Tibial nerve (tissue), 4 donors: Measurements from ENCODE around the gene GHRL. TPM values are rescaled to one million over a fixed set of nuclear protein-coding genes. Genes with fewer than 3 reads are reported as not detected.
A peak's percentile ranks its signal among the peaks of the same experiment; 100 is the strongest.

Experiments
- DNase-seq, 2 donors: peaks; one replicate each; pipeline ENCODE4 v3.0.0-alpha.2; 2019; ENCODE audit warnings: low spot score in 2 of 2
- H3K27ac ChIP-seq, 4 donors: fragments of 200-600 bp; sonication (generic) in 3 of 4; one replicate each; pipeline ENCODE4 v1.5.1; 2017 to 2019; ENCODE audit warnings: mild to moderate bottlenecking in 1 of 4
- H3K27me3 ChIP-seq, 2 donors: fragments of 200-600 bp; sonication (generic) in 1 of 2; one replicate each; pipeline versions ENCODE4 v1.5.1 to v1.6.0; 2017 to 2019
- H3K36me3 ChIP-seq, 3 donors: fragments of 200-600 bp; sonication (generic); one replicate each; pipeline ENCODE4 v1.5.1; 2018 to 2019
- H3K4me1 ChIP-seq, 4 donors: fragments of 200-600 bp; sonication (generic) in 3 of 4; one replicate each; pipeline ENCODE4 v1.5.1; 2017 to 2019
- H3K4me3 ChIP-seq, 4 donors: fragments of 200-600 bp; sonication (generic) in 3 of 4; one replicate each; pipeline ENCODE4 v1.5.1; 2017 to 2019; ENCODE audit warnings: mild to moderate bottlenecking in 1 of 4, moderate library complexity in 1 of 4
- H3K9me3 ChIP-seq, 4 donors: fragments of 200-600 bp; sonication (generic) in 3 of 4; one replicate each; pipeline ENCODE4 v1.5.1; 2017 to 2019
- EP300 ChIP-seq, 2 donors: sonication (generic); formaldehyde crosslinking; IDR thresholded peaks; one replicate each; pipeline ENCODE4 v1.6.1; 2017; ENCODE audit warnings: antibody characterized with exemption in 2 of 2, mild to moderate bottlenecking in 1 of 2
- POLR2A ChIP-seq, 2 donors: fragments of 450-650 bp; IDR thresholded peaks; one replicate each; pipeline ENCODE4 v1.6.1; 2017; ENCODE audit warnings: antibody characterized with exemption in 2 of 2, mild to moderate bottlenecking in 2 of 2, moderate library complexity in 2 of 2
- WGBS, 2 donors: methylation state at CpG; one replicate each; pipeline ENCODE4 v1.1.5; 2018; 5-methylcytosine and 5-hydroxymethylcytosine counted together
- total RNA-seq, 4 donors: library from RNA; depleted of rRNA; stranded (reverse); fragments of >200 nt; gene quantifications; one replicate each; pipeline ENCODE4 v1.1.0, GENCODE V29; 2016
- TF ChIP-seq, protein P1 (sequence below), 5 experiments: fragments of 200-600 bp in 3 of 5; fragments of 450-650 bp in 2 of 5; sonication (generic) in 3 of 5; IDR thresholded peaks; one replicate each; pipeline ENCODE4 v1.5.1; 2016 to 2019; ENCODE audit warnings: antibody characterized with exemption in 5 of 5, mild to moderate bottlenecking in 3 of 5, moderate library complexity in 2 of 5

Gene GHRL
- total RNA-seq, 4 donors from 2014 or later: 0.60 to 3.7 (median 2.9) TPM; not detected in 1

DNA sequence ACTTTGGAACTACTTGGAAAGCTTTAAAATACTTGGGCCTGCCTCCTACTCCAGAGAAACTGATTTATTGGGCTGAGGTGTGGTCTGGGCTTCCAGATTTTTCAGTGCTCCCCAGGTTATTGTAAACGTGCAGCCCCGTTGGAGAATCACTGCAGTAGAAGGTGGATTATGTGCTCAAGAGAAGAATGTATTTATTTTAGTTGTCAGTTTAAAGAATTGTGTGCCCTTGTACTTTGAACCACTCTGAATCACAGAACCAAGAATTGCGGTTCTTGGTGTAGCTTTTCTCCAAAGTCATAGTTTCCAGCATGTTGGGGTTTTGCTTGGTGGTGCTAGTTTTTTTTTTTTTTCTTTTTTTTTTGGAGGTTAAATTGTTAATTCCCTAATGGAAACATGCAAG, 42.9 kb downstream of the GHRL start:
- H3K27ac ChIP-seq: peak overlapping the region in 3 of 4 donors; percentile 88 to 96 (median 91)
- peak overlapping the region in 3 of 4 donors; percentile 85 to 98 (median 89) for H3K4me3 ChIP-seq
- peaks cover 0 to 13% (median 0%) of the 10 kb centered on the region in 4 donors for H3K9me3 ChIP-seq
- WGBS, 2 donors: 26 to 34% methylated on average over 3 of the region's 3 CpGs
- H3K27me3 ChIP-seq: no peaks in the 10 kb centered on the region
- no peak for DNase-seq
- peaks cover 0 to 36% (median 0%) of the 10 kb centered on the region in 3 donors for H3K36me3 ChIP-seq
- TF ChIP-seq POLR2A (IDR thresholded peaks at IDR 0.05): no peak
- TF ChIP-seq EP300 (IDR thresholded peaks at IDR 0.05): no peak
- TF ChIP-seq, protein P1, sequence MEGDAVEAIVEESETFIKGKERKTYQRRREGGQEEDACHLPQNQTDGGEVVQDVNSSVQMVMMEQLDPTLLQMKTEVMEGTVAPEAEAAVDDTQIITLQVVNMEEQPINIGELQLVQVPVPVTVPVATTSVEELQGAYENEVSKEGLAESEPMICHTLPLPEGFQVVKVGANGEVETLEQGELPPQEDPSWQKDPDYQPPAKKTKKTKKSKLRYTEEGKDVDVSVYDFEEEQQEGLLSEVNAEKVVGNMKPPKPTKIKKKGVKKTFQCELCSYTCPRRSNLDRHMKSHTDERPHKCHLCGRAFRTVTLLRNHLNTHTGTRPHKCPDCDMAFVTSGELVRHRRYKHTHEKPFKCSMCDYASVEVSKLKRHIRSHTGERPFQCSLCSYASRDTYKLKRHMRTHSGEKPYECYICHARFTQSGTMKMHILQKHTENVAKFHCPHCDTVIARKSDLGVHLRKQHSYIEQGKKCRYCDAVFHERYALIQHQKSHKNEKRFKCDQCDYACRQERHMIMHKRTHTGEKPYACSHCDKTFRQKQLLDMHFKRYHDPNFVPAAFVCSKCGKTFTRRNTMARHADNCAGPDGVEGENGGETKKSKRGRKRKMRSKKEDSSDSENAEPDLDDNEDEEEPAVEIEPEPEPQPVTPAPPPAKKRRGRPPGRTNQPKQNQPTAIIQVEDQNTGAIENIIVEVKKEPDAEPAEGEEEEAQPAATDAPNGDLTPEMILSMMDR (IDR thresholded peaks at IDR 0.05): no peak
- peaks cover 0 to 41% (median 23%) of the 10 kb centered on the region in 4 donors for H3K4me1 ChIP-seq

DNA sequence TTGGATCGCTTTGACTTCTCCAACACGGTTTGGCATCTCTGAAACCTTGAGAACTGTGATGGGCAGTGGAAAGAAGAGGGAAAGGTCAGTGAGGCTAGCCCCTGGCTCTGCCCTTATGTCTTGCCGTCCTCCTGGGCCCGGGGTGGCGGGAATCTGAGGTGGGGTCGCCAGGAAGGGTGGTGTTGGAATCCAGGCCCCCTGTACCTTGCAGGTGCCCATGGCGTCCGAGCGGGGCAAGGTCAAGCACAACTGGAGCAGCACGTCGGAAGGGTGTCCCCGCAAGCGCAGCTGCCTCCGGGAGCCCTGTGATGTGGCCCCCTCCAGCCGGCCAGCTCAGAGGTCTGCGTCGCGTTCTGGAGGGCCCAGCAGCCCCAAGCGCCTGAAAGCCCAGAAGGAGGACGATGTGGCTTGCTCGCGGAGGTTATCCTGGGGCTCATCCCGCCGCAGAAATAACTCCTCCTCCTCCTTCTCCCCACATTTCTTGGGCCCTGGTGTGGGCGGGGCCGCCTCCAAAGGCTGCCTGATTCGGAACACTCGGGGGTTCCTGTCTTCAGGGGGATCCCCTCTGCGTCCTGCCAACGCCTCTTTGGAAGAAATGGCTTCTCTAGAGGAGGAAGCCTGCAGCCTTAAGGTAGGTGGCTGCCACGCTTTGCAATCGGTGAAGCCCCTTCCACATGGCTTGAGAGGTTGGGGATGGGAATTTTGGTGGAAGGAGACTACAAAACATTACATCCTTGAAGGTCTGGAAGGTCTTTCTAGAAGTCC, 43.6 kb downstream of the GHRL start:
- H3K27me3 ChIP-seq: no peaks in the 10 kb centered on the region
- H3K9me3 ChIP-seq: peaks cover 0 to 19% (median 0%) of the 10 kb centered on the region in 4 donors
- H3K36me3 ChIP-seq: peaks cover 0 to 36% (median 0%) of the 10 kb centered on the region in 3 donors
- H3K4me3 ChIP-seq: peak overlapping the region; percentile 84 to 98 (median 87)
- H3K4me1 ChIP-seq: peaks cover 0 to 41% (median 23%) of the 10 kb centered on the region in 4 donors
- no peak for DNase-seq
- H3K27ac ChIP-seq: peak overlapping the region; percentile 78 to 96 (median 90)
- TF ChIP-seq, protein P1 (IDR thresholded peaks at IDR 0.05): no peak
- TF ChIP-seq EP300 (IDR thresholded peaks at IDR 0.05) (no peak), POLR2A (IDR thresholded peaks at IDR 0.05) (no peak)
- WGBS, 2 donors: 2 to 5% methylated on average over 17 to 25 of the region's 32 CpGs

DNA sequence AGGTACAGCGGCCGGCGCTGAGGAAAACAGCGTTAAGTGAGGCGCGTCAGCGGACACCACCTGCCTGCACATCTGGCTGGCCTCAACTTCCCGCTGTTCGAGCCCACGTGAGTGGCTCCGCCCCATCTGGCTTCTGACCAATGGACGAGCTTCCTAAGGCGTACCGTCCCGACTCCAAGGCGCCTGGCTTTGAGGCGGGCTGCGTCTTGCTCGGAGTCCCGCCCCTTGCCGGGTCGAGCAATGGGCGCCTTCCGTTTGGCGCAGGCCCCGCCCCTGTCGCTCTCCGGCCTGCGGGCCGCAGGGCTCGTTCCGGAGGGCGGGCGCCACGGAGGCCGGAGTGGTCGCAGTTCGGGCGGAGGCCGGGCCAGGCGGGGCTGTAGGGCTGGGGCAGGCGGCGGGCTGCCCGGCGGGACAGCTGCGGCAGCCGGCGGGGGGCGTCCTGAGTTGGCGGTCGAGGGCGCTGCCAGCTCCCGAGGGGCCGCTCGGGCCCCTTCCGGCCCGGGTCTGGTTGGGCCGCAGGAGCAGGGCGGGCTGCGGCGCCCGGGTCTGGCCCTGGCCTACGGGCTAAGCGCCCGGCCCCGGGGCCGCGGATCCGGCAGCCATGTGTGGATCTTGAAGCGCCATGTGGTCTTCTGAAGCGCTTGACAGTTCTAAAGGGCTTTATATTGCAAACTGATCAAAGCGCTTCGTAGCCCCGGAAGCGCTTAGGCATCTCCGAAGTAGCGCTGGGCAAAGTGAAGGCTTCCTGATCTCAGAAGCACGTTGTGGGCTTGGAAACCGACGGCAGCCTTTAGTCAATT, 44.4 kb downstream of the GHRL start, which contains the start of gene TATDN2:
TATDN2 (plus strand) TSS at position 276 of the 800 bp plus-strand sequence. CDS start 742 bp downstream, outside the sequence.
- peaks cover 0 to 37% (median 23%) of the 10 kb centered on the region in 4 donors for H3K4me1 ChIP-seq
- 0 to 1% methylated on average over 22 to 55 of the region's 80 CpGs for WGBS, 2 donors

DNA sequence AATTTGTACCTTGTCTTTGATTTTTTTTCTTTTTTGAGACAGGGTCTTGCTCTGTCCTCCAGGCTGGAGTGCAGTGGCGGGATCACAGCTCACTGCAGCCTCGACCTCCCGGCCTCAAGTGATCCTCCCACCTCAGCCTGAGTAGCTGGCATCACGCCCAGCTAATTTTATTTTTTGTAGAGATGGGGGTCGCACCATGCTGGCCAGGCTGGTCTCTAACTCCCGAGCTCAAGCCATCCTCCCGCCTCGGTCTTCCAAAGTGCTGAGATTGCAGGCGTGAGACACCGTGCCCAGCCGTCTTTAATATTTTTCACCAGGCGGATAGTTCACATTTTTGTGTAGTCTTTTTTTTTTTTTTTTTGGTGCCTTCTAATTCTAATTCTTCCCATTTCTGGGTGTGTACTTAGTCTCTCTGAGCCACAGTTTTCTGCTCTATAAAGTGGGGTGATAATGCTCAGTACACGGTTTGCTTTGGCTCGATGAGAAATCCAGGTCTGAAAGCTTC, 45.0 kb downstream of the GHRL start:
- peak overlapping the region; percentile 78 to 96 (median 90) for H3K27ac ChIP-seq
- DNase-seq: no peak
- peaks cover 0 to 37% (median 23%) of the 10 kb centered on the region in 4 donors for H3K4me1 ChIP-seq
- WGBS, 2 donors: 29 to 32% methylated on average over 14 of the region's 14 CpGs
- no peaks in the 10 kb centered on the region for H3K27me3 ChIP-seq
- peak overlapping the region; percentile 84 to 98 (median 87) for H3K4me3 ChIP-seq
- no peak for TF ChIP-seq POLR2A (IDR thresholded peaks at IDR 0.05)
- TF ChIP-seq, protein P1 (IDR thresholded peaks at IDR 0.05): no peak
- TF ChIP-seq EP300 (IDR thresholded peaks at IDR 0.05): no peak
- H3K9me3 ChIP-seq: peaks cover 0 to 20% (median 0%) of the 10 kb centered on the region in 4 donors
- H3K36me3 ChIP-seq: peaks cover 0 to 30% (median 0%) of the 10 kb centered on the region in 3 donors

More for the DNA sequence above, 44.4 kb downstream of the GHRL start, which contains the start of gene TATDN2:
- Histone ChIP-seq H3K27ac (peak within 1 kb of the TSS; percentile 78 to 96 (median 90)), H3K27me3 (no peaks in the 10 kb centered on the region), H3K4me3 (peak within 1 kb of the TSS; percentile 84 to 98 (median 87)), H3K9me3 (peaks cover 0 to 20% (median 0%) of the 10 kb centered on the region in 4 donors), H3K36me3 (peaks cover 0 to 30% (median 0%) of the 10 kb centered on the region in 3 donors)
- DNase-seq: peak; percentile 93 to 96
- TF ChIP-seq POLR2A (IDR thresholded peaks at IDR 0.05): peak; percentile 66 to 89
- TF ChIP-seq, protein P1 (IDR thresholded peaks at IDR 0.05): peak in 2 of 5 experiments; percentile 7 to 45
- TF ChIP-seq EP300 (IDR thresholded peaks at IDR 0.05): peak; percentile 55 to 83
